ENCODE data around the gene CALB2.
"Not testable (repeated sequence)": the region's sequence is repeated elsewhere in the genome, so short reads cannot be mapped to it uniquely, and the experiment has no call there.

Gene CALB2

GRCh38 chr16:71358464-71358998, at the start of gene CALB2:
CALB2 (plus strand) TSS chr16:71358723; CDS start chr16:71358793, 70 bp downstream.
- no peak for DNase-seq (ENCODE audit: low read depth, low spot score)

GRCh38 chr16:71311553-71312158, 46.9 kb upstream of the CALB2 start:
- no peak for DNase-seq (ENCODE audit: low read depth, low spot score)

- DNase-seq (ENCODE audit: low read depth, low spot score), result not testable (repeated sequence)
Measured at GRCh38 chr16:71313591-71313990, 44.9 kb upstream of the CALB2 start.

GRCh38 chr16:71315269-71315668, 43.3 kb upstream of the CALB2 start:
- DNase-seq (ENCODE audit: low read depth, low spot score), result no peak

- DNase-seq (ENCODE audit: low read depth, low spot score), result no peak
Measured at GRCh38 chr16:71319999-71320398, 38.5 kb upstream of the CALB2 start.

GRCh38 chr16:71327720-71328119, 30.8 kb upstream of the CALB2 start:
- DNase-seq (ENCODE audit: low read depth, low spot score), result no peak

- no peak for DNase-seq (ENCODE audit: low read depth, low spot score)
Measured at GRCh38 chr16:71328151-71328550, 30.4 kb upstream of the CALB2 start.

GRCh38 chr16:71337631-71338030, 20.9 kb upstream of the CALB2 start:
- DNase-seq (ENCODE audit: low read depth, low spot score), result no peak

- DNase-seq (ENCODE audit: low read depth, low spot score), result no peak
Measured at GRCh38 chr16:71338193-71338592, 20.3 kb upstream of the CALB2 start.

- DNase-seq (ENCODE audit: low read depth, low spot score), result no peak
Measured at GRCh38 chr16:71338632-71339031, 19.9 kb upstream of the CALB2 start.

- no peak for DNase-seq (ENCODE audit: low read depth, low spot score)
Measured at GRCh38 chr16:71339236-71340171, 19.0 kb upstream of the CALB2 start.

GRCh38 chr16:71340406-71340805, 18.1 kb upstream of the CALB2 start:
- DNase-seq (ENCODE audit: low read depth, low spot score), result no peak

- DNase-seq (ENCODE audit: low read depth, low spot score), result no peak
Measured at GRCh38 chr16:71341881-71342280, 16.6 kb upstream of the CALB2 start.

GRCh38 chr16:71343078-71343477, 15.4 kb upstream of the CALB2 start:
- no peak for DNase-seq (ENCODE audit: low read depth, low spot score)

GRCh38 chr16:71344315-71344905, 14.1 kb upstream of the CALB2 start:
- DNase-seq (ENCODE audit: low read depth, low spot score), result no peak

- DNase-seq (ENCODE audit: low read depth, low spot score), result no peak
Measured at GRCh38 chr16:71345031-71345430, 13.5 kb upstream of the CALB2 start.

- no peak for DNase-seq (ENCODE audit: low read depth, low spot score)
Measured at GRCh38 chr16:71347146-71347545, 11.4 kb upstream of the CALB2 start.

GRCh38 chr16:71348262-71349085, 10.0 kb upstream of the CALB2 start:
- no peak for DNase-seq (ENCODE audit: low read depth, low spot score)

- DNase-seq (ENCODE audit: low read depth, low spot score), result no peak
Measured at GRCh38 chr16:71350821-71351557, 7.5 kb upstream of the CALB2 start.

- no peak for DNase-seq (ENCODE audit: low read depth, low spot score)
Measured at GRCh38 chr16:71351558-71351901, 7.0 kb upstream of the CALB2 start.

- DNase-seq (ENCODE audit: low read depth, low spot score), result no peak
Measured at GRCh38 chr16:71352466-71352865, 6.1 kb upstream of the CALB2 start.
